ENCODE data around the gene ITPR3. TPM values are rescaled to one million over a fixed set of nuclear protein-coding genes. Genes with fewer than 3 reads are reported as not detected.

ITPR3 gene
- total RNA-seq, 1 donor from 2014 or later, result 17.7 TPM

DNA sequence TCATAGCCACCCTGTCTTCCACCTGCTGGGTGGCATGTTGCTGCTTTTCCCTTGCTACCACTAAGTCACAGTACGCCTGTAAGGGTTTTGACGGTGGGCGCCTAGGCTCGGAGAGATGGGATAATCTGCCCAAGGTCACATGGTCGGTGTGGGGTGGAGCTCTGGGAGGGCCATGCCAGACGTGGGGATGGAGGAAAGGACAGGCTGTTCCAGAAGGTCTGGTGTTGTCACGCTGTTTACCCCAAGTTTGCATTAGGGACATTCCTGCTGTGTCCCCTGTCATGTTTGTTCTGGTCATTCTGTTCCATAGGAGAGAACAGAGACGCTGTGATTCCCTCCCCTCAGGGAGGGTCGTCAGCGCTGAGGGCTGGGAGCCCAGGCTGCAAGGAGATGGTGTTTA is 109.5 kb downstream of the ITPR3 start:
- H3K36me3 ChIP-seq (ENCODE audit: insufficient read depth, low read length), result no peaks in the 10 kb centered on the region

GRCh38 chr6:33731035-33731434 is 109.9 kb downstream of the ITPR3 start:
- Mint-ChIP-seq H3K4me1 (ENCODE audit: low read depth, unreplicated experiment) (peaks cover 15% of the 10 kb centered on the region), H3K36me3 (ENCODE audit: low read depth, unreplicated experiment) (no peaks in the 10 kb centered on the region), H3K27ac (ENCODE audit: unreplicated experiment) (no peak overlapping the region), H3K27me3 (ENCODE audit: low read depth, unreplicated experiment) (peaks cover 21% of the 10 kb centered on the region), H3K4me3 (ENCODE audit: unreplicated experiment) (no peak overlapping the region), H3K9me3 (ENCODE audit: unreplicated experiment) (peaks cover 2% of the 10 kb centered on the region)
- no peaks in the 10 kb centered on the region for H3K9me3 ChIP-seq (ENCODE audit: insufficient read depth, low read depth, low read length)
- FAIRE-seq (no peak), DNase-seq (ENCODE audit: low read depth) (no peak)
- TF ChIP-seq EZH2 (IDR thresholded peaks at IDR 0.05; ENCODE audit: insufficient read depth, low read length) (no peak), CTCF (IDR thresholded peaks at IDR 0.05; ENCODE audit: insufficient read depth, low read depth, low read length) (no peak)
- H3K9ac ChIP-seq (ENCODE audit: low read length), result no peak overlapping the region
- H3K4me3 ChIP-seq (ENCODE audit: insufficient read depth, low read depth, low read length), result no peak overlapping the region
- no peak overlapping the region for H3K4me2 ChIP-seq (ENCODE audit: low read length)
- H3K4me1 ChIP-seq (ENCODE audit: insufficient read depth, low read length), result no peaks in the 10 kb centered on the region
- peaks cover 8% of the 10 kb centered on the region for H3K27me3 ChIP-seq (ENCODE audit: insufficient read depth, low read length)
- no peaks in the 10 kb centered on the region for H3K36me3 ChIP-seq (ENCODE audit: insufficient read depth, low read length)
- H2AFZ ChIP-seq (ENCODE audit: low read depth, low read length), result no peak overlapping the region
- no peaks in the 10 kb centered on the region for H4K20me1 ChIP-seq (ENCODE audit: insufficient read depth, low read length)
- no peaks in the 10 kb centered on the region for H3K79me2 ChIP-seq (ENCODE audit: insufficient read depth, low read length)
- no peak overlapping the region for H3K27ac ChIP-seq (ENCODE audit: low read depth, low read length)

More for the DNA sequence above, 109.5 kb downstream of the ITPR3 start:
- H3K4me3 ChIP-seq (ENCODE audit: insufficient read depth, low read depth, low read length), result no peak overlapping the region
- no peaks in the 10 kb centered on the region for H3K79me2 ChIP-seq (ENCODE audit: insufficient read depth, low read length)
- Mint-ChIP-seq H3K4me3 (ENCODE audit: unreplicated experiment) (no peak overlapping the region), H3K27me3 (ENCODE audit: low read depth, unreplicated experiment) (peaks cover 21% of the 10 kb centered on the region), H3K36me3 (ENCODE audit: low read depth, unreplicated experiment) (no peaks in the 10 kb centered on the region), H3K9me3 (ENCODE audit: unreplicated experiment) (peaks cover 2% of the 10 kb centered on the region), H3K27ac (ENCODE audit: unreplicated experiment) (no peak overlapping the region), H3K4me1 (ENCODE audit: low read depth, unreplicated experiment) (peaks cover 15% of the 10 kb centered on the region)
- no peak for TF ChIP-seq EZH2 (IDR thresholded peaks at IDR 0.05; ENCODE audit: insufficient read depth, low read length)
- TF ChIP-seq CTCF (IDR thresholded peaks at IDR 0.05; ENCODE audit: insufficient read depth, low read depth, low read length), result no peak
- H3K4me2 ChIP-seq (ENCODE audit: low read length), result no peak overlapping the region
- H3K9ac ChIP-seq (ENCODE audit: low read length), result no peak overlapping the region
- DNase-seq (ENCODE audit: low read depth) (no peak), FAIRE-seq (no peak)
- no peaks in the 10 kb centered on the region for H3K4me1 ChIP-seq (ENCODE audit: insufficient read depth, low read length)
- no peak overlapping the region for H3K27ac ChIP-seq (ENCODE audit: low read depth, low read length)
- no peaks in the 10 kb centered on the region for H3K9me3 ChIP-seq (ENCODE audit: insufficient read depth, low read depth, low read length)
- no peaks in the 10 kb centered on the region for H4K20me1 ChIP-seq (ENCODE audit: insufficient read depth, low read length)
- no peak overlapping the region for H2AFZ ChIP-seq (ENCODE audit: low read depth, low read length)
- H3K27me3 ChIP-seq (ENCODE audit: insufficient read depth, low read length), result peaks cover 12% of the 10 kb centered on the region

GRCh38 chr6:33731751-33732282 is 110.7 kb downstream of the ITPR3 start:
- no peak for FAIRE-seq

More at GRCh38 chr6:33731751-33732282, 110.7 kb downstream of the ITPR3 start:
- Histone ChIP-seq H2AFZ (ENCODE audit: low read depth, low read length) (no peak overlapping the region), H3K9me3 (ENCODE audit: insufficient read depth, low read depth, low read length) (no peaks in the 10 kb centered on the region), H3K27me3 (ENCODE audit: insufficient read depth, low read length) (peaks cover 8% of the 10 kb centered on the region), H3K79me2 (ENCODE audit: insufficient read depth, low read length) (no peaks in the 10 kb centered on the region), H3K4me3 (ENCODE audit: insufficient read depth, low read depth, low read length) (no peak overlapping the region), H3K9ac (ENCODE audit: low read length) (no peak overlapping the region), H3K4me2 (ENCODE audit: low read length) (no peak overlapping the region), H3K4me1 (ENCODE audit: insufficient read depth, low read length) (no peaks in the 10 kb centered on the region), H3K27ac (ENCODE audit: low read depth, low read length) (no peak overlapping the region), H3K36me3 (ENCODE audit: insufficient read depth, low read length) (no peaks in the 10 kb centered on the region), H4K20me1 (ENCODE audit: insufficient read depth, low read length) (no peaks in the 10 kb centered on the region)
- TF ChIP-seq EZH2 (IDR thresholded peaks at IDR 0.05; ENCODE audit: insufficient read depth, low read length) (no peak), CTCF (IDR thresholded peaks at IDR 0.05; ENCODE audit: insufficient read depth, low read depth, low read length) (no peak)
- Mint-ChIP-seq H3K27ac (ENCODE audit: unreplicated experiment) (no peak overlapping the region), H3K9me3 (ENCODE audit: unreplicated experiment) (peaks cover 2% of the 10 kb centered on the region), H3K27me3 (ENCODE audit: low read depth, unreplicated experiment) (peaks cover 16% of the 10 kb centered on the region), H3K4me3 (ENCODE audit: unreplicated experiment) (peak overlapping the region; percentile 54), H3K36me3 (ENCODE audit: low read depth, unreplicated experiment) (no peaks in the 10 kb centered on the region), H3K4me1 (ENCODE audit: low read depth, unreplicated experiment) (peaks cover 15% of the 10 kb centered on the region)
- no peak for DNase-seq (ENCODE audit: low read depth)
